Activated T-helper 1 cell treated with Interleukin-2 at 50 U/mL for 16 hours (primary cell): Measurements from ENCODE around the gene TBC1D4.
"Not testable (repeated sequence)": the region's sequence is repeated elsewhere in the genome, so short reads cannot be mapped to it uniquely, and the experiment has no call there.

Experiments used
- DNase-seq: peaks from one replicate; pipeline ENCODE4 v3.0.0-alpha.2; 2020; ENCODE audit warnings: low read depth

TBC1D4 gene

DNA sequence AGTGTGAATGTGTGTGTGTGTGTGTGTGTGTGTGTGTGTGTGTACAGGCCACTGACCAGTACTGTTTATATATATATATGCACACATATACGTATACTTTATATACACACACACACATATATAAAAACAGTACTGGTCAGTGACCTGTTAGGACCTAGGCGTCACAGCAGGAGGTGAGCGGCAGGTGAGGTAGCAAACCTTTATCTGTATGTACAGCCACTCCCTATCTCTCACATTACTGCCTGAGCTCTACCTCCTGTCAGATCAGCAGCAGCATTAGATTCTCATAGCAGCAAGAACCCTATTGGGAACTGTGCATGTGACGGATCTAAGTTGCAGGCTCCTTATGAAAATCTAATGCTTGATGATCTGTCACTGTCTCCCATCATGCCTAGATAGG, 34.5 kb downstream of the TBC1D4 start:
- no peak for DNase-seq

- DNase-seq = no peak
Observed at GRCh38 chr13:75446874-75447273, 35.1 kb downstream of the TBC1D4 start.

- no peak for DNase-seq
Observed at GRCh38 chr13:75445717-75446499, 36.1 kb downstream of the TBC1D4 start.

DNA sequence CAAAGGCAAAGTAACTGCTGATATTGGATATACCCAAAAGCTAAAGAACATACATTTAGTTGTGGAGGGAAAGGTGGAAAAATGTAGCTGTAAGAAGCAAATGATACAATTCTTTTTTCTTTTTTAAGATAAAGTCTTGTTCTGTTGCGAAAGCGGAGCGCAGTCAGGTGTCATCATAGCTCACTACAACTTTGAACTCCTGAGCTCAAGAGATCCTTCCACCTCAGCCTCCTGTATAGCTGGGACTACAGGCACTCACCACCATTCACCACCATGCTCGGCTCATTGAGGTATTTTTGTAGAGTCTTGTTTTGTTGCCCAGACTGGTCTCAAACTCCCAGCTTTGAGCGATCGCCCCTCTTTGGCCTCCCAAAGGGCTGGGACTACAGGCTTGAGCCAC, 38.0 kb downstream of the TBC1D4 start:
- DNase-seq = no peak

DNA sequence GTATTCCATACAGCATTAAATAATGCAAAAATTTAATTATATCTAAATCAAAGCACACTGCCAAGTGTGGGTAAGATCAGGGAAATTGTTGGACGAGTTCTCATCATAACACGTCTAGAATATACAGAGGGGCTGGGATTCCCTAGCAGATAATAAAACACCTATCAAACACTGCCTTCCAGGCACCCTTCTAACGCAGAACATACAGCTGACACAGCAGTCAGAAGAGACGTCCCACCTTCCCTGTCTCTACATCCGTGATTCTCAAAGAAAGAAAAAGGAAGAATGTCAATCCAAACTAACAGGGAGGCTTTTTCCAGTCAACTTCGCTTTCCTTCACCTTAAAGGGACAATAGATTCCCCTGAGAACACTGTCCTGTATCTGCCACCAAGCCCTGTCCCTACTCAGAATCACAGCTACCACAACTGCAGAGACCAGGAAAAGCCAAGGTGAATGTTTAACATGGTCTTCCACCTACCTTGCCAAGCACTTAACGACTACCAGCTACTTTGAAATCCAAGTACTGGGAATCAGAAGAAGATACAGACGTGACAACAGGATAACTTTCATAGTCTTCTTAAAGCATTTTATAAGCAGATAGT, 38.5 kb downstream of the TBC1D4 start:
- DNase-seq = no peak

DNA sequence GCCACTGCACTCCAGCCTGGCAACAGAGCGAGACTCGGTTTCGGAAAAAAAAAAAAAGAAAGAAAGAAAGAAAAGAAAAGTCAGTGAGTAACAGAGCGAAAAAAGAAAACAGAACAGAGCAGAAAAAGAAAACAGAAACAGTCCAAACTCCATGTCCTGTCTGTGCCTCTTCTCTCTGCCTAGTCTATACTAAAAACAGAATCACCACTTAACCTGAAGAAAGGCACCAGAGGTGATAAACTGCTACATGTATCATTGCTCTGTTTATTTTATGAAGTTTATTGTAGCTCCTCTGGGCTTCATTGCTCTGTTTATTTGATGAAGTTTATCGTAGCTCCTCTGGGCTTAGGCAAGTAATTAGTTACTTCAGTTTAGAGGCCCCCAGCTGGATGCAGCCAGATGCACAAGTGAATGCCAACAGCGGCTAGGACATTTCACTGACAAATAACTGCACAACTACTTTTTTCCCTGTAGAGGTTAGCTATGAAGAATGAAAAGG, 39.2 kb downstream of the TBC1D4 start:
- DNase-seq = no peak

DNA sequence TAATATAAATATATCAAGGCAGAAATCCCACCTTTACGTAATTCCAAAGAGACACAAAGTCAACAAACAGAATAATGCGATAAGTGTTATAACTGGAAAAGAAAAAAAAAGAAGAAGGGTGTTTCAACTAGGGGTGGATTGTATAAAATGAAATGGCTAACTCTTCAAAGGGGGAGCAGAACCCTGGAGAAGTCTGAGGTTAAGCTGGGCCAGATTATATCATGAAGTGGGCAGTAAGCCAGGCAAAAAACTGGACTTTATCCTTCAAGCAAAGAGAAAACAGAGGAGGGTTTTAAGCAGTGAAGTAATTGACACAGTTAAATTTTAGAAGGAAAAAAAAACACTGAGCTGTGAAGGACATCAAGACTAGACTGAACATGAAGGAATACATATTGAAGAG, 41.9 kb downstream of the TBC1D4 start:
- DNase-seq = no peak

- no peak for DNase-seq
Observed at GRCh38 chr13:75437582-75438318, 44.2 kb downstream of the TBC1D4 start.

GRCh38 chr13:75434126-75434525, 47.8 kb downstream of the TBC1D4 start:
- DNase-seq = not testable (repeated sequence)

- DNase-seq = no peak
Observed at GRCh38 chr13:75432811-75433244, 49.1 kb downstream of the TBC1D4 start.

DNA sequence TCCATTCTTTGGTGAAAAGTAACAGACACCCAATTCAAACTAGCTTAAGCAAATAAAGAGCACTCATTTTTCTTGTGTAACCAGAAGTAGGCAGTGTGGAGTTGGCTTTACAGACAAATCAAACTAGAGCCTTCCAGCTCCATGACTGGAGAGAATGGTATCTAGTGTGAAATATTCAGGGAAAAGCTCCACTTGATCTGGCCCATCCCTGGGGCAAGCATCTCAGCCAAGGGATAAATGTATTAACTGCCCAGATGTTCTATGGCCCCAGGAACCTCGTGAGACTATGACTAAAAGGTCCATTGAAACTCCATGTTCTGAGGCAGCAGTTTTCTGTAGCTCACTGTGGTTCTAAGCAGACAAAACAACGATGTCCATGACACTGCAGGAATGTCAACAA, 49.9 kb downstream of the TBC1D4 start:
- no peak for DNase-seq

DNA sequence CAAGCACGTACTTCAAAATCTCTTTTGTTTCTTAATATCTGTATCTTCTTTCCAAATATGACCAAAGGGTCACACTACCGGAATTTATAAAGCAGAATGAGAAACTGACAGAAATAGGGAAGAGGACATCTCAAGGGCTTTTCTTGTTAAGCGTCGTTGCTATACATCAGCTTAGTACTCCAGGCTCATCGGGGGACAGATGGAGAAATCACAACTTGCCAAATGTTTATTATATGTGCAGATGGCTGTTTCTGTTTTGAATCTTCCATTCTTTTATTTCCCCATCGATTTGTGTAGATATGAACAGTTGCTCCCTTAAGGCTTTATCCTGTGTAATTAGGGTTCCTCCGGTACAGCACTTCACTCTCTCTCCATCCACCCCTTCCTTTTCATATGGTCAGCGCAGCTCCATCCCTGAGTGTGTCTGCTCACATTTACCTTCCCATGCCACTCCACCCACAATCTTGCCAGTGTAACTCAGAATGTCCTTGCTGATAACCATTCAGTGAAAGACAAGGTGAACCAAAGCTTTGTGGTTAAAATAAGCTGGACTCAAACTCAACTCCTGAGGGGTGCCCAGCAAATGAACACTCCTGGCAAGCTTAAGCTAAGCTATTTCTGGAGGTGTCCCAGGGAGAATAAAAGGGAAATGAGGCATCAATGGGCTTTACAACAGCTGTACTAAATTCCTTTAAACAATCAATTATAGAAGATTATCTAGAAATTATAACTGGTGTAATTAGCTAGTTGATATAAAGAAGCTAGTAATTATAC, 51.3 kb downstream of the TBC1D4 start:
- no peak for DNase-seq

DNA sequence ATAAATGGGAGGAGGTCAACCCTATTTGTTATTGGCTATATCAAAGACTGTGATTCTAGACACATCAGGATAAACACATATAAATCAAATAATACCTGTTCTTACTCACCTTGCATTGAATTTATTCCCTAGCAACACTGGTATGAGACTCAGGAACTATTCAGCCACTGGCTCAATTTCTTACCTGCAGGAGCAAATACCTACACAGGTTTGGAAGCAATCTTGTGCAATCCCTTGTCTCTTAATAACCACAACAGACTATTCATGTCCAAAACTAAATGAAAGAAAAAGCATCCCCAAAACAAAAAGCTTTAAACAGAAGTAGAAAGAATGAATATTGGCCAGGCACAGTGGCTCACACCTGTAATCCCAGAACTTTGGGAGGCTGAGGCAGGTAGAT, 55.5 kb downstream of the TBC1D4 start:
- DNase-seq = no peak

DNA sequence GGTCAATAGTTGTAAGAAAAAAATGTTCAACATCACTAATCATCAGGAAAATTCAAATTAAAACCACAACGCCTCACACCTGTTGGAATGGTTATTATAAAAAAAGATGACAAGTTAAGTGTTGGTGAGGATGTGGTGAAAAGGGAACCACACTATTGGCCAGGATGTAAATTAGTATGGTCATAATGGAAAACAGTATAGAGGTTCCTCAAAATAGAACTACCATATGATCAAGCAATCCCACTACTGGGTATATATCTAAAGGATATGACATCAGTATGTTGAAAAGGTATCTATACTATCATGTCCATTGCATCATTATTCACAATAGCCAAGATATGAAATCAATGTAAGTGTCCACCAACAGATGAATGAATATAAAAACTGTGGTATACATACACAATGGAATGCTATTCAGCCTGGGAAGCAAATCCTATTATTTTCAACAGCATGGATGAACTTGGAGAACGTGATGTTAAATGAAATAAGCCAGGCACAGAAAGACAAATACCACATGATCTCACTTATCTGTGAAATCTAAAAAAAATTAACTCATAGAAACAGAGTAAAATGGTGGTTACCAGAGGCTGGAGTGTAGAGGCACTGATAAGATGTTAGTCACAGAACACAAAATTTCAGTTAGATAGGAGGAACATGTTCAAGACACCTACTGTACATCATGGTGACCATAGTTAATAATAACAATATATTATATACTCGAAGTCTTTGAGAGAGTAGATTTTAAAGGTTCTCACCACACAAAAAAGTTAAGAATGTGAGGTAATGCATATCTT, 56.6 kb downstream of the TBC1D4 start:
- DNase-seq = no peak

- DNase-seq = no peak
Observed at GRCh38 chr13:75423946-75424345, 58.0 kb downstream of the TBC1D4 start.

DNA sequence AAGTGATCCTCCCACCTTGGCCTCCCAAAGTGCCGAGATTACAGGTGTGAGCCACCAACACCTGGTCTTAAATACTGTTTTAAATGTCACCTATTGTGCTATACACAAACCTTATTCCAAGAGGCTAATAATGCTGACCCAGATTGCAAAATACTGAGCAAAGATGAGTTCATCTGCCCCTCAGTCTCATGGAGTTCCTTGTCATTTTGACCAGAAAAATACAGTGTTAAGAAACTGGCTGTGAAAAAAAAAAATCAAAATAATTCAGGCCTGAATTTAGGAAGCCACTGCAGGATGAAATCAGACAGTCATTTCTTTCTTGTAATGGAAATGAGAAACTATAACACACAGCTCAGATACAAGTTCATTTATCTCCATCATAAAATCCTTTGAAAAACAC, 59.9 kb downstream of the TBC1D4 start:
- DNase-seq = no peak

GRCh38 chr13:75421133-75421532, 60.8 kb downstream of the TBC1D4 start:
- DNase-seq = no peak

- no peak for DNase-seq
Observed at GRCh38 chr13:75419656-75420055, 62.3 kb downstream of the TBC1D4 start.

DNA sequence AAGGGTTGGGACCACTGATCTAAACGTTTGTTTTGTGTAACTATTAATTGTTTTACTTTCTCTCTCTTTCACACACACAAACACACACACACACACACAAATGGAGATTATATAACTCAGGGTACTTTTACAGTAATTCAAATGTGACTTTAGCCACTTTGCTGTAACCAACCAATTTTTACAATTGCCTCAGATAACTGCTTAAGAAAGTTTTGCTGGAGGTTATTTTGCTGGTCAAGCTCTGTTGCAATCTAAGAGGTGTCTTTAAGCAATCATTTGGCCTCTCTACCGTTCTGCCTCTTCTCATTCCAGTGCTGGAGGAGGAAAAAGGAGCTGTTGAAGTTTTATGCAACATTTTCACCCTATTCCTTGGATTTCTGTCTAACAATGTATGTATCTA, 63.0 kb downstream of the TBC1D4 start:
- no peak for DNase-seq

DNA sequence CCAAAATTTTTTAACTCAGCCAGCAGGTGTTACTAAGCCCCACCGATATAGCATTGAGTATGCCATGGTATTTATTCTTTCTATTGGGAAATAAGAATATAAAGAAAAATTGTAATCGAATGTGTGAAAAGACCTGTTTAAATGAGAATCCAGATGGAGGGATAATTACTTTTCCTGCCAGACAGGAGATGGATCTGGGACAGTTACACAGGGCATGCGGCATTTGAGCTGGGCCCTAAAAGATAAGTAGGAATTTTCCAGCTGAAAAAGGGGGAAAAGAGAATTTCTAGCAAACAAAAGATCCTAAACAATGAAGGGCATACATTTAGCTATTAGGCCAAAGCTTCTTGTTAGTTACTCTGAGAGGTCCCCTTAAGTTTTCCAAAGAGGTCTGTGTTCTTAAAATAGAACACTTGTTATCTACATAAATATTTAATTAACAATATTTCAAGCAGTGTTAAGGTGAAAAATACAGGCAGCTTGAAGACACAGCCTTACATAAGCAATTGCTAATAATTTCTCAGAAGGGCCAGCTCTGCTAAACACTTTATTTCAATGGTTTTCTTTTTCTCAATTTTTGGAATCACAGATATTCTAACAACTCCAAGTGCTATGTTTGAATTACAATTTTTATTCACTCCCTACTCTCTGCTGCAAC, 63.7 kb downstream of the TBC1D4 start:
- DNase-seq = no peak

DNA sequence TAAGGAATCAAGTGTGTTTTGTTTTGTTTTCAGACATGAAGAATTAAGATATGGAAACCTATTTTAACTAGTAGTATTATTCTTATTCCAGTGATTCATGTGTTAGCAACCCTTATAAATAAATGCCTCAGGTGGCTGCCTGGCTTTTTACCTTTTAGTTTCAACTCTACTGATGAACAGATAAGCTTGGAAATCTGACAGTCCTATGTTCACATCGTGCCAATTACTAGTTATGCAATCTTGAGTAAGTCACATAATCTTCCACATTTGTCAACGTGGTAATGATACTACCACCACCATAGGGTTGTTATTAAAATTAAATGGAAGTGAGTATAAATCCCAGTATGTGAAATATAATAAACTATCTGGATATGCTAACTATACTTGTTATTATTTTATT, 64.3 kb downstream of the TBC1D4 start:
- DNase-seq = no peak
